Thoracic aorta (tissue), 2 donors: ENCODE measurements around the gene CBLB. TPM values are rescaled to one million over a fixed set of nuclear protein-coding genes. Genes with fewer than 3 reads are reported as not detected.

ENCODE experiments used
- ATAC-seq: fragments of 150-250 bp; one replicate; pipeline ENCODE4 v1.8.0; 2017; ENCODE audit warnings: low read depth; ENCODE audit not compliant: insufficient number of reproducible peaks, low FRiP score
- DNase-seq: peaks from one replicate; pipeline ENCODE4 v3.0.0-alpha.2; 2020; ENCODE audit warnings: low spot score
- H3K27ac ChIP-seq, 2 donors: fragments of 200-600 bp; sonication (generic); 1 replicate in 1 of 2; 2 replicates in 1 of 2; pipeline ENCODE4 v1.5.1; 2016; ENCODE audit warnings: mild to moderate bottlenecking in 2 of 2, moderate library complexity in 2 of 2
- H3K27me3 ChIP-seq: fragments of 200-600 bp; sonication (generic); replicated peaks from 2 replicates; pipeline ENCODE4 v1.6.0; 2016; ENCODE audit warnings: mild to moderate bottlenecking; ENCODE audit not compliant: insufficient read depth
- H3K36me3 ChIP-seq: fragments of 200-600 bp; sonication (generic); one replicate; pipeline ENCODE4 v1.5.1; 2016
- H3K4me1 ChIP-seq, 2 donors: fragments of 200-600 bp; sonication (generic); 1 replicate in 1 of 2; 2 replicates in 1 of 2; pipeline versions ENCODE4 v1.5.1 to v1.6.0; 2016; ENCODE audit warnings: low read depth in 2 of 2, mild to moderate bottlenecking in 1 of 2; ENCODE audit not compliant: control insufficient read depth in 1 of 2
- H3K4me3 ChIP-seq: fragments of 200-600 bp; sonication (generic); 2 replicates; pipeline ENCODE4 v1.5.1; 2016; ENCODE audit warnings: mild to moderate bottlenecking
- H3K9me3 ChIP-seq: fragments of 200-600 bp; sonication (generic); 2 replicates; pipeline ENCODE4 v1.5.1; 2016
- total RNA-seq, 2 donors: library from RNA; depleted of rRNA; stranded (reverse); fragments of >200 nt; gene quantifications; one replicate each; pipeline versions ENCODE4 v1.1.0 to v1.2.3, GENCODE V29; 2016
- TF ChIP-seq, protein P1 (sequence below): fragments of 200-600 bp; sonication (generic); IDR thresholded peaks from one replicate; pipeline ENCODE4 v1.5.1; 2019; ENCODE audit warnings: antibody characterized with exemption

CBLB gene
- 100 to 1,000 TPM in 1 of 2 donors, 10 to 100 TPM in 1; 51.0 to 145 TPM for total RNA-seq

DNA sequence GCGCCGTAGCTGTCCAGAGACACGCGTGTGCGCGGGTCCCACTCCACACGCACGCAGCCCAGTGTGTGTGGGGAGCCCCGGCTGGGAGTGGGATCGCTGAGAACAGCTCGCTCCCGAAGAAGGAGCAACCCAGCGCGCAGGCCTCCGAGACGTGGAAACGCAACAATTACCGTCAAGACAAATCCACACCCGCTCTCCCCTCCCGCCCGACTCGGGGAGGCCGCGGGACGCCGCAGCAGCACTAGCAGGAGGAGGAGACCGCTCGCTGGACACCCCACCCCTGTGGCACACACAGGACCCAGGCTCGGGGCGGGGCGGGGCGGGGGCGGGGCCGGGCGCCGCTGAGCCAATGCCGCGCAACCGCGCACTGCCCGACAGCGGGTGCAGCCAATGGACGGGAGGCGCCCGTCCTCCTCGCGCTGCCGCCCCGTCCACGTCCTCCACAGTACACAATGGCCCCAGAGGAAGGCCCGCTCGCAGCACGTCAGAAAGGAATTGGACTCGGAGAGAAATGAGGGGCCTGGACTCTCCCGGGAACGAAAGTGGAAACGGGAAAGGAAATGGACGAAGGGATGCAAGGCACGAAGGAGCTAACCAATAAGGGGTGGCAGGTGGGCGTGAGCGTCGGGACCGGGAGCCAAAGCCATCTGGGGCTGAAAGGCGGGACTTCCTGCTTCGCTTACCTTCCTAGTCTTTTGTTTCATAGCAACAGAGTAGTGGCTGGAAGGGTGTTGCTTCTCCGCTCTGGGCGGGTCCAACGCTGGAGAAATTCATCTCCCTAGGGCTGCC, at the start of gene CBLB:
Gene CBLB (minus strand): TSS at position 271 of the 789 bp plus-strand sequence. CDS start 1,435 bp downstream, outside the sequence.
- peak; percentile 80 for DNase-seq
- peak within 1 kb of the TSS; percentile 97 for H3K4me3 ChIP-seq
- H3K27me3 ChIP-seq, result no peaks in the 10 kb centered on the region
- no peaks in the 10 kb centered on the region for H3K36me3 ChIP-seq
- peak; percentile 91 for ATAC-seq
- peaks cover 25 to 37% of the 10 kb centered on the region in 2 donors for H3K4me1 ChIP-seq
- TF ChIP-seq, protein P1, sequence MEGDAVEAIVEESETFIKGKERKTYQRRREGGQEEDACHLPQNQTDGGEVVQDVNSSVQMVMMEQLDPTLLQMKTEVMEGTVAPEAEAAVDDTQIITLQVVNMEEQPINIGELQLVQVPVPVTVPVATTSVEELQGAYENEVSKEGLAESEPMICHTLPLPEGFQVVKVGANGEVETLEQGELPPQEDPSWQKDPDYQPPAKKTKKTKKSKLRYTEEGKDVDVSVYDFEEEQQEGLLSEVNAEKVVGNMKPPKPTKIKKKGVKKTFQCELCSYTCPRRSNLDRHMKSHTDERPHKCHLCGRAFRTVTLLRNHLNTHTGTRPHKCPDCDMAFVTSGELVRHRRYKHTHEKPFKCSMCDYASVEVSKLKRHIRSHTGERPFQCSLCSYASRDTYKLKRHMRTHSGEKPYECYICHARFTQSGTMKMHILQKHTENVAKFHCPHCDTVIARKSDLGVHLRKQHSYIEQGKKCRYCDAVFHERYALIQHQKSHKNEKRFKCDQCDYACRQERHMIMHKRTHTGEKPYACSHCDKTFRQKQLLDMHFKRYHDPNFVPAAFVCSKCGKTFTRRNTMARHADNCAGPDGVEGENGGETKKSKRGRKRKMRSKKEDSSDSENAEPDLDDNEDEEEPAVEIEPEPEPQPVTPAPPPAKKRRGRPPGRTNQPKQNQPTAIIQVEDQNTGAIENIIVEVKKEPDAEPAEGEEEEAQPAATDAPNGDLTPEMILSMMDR, result no peak
- peak within 1 kb of the TSS; percentile 95 to 99 for H3K27ac ChIP-seq
- no peaks in the 10 kb centered on the region for H3K9me3 ChIP-seq

DNA sequence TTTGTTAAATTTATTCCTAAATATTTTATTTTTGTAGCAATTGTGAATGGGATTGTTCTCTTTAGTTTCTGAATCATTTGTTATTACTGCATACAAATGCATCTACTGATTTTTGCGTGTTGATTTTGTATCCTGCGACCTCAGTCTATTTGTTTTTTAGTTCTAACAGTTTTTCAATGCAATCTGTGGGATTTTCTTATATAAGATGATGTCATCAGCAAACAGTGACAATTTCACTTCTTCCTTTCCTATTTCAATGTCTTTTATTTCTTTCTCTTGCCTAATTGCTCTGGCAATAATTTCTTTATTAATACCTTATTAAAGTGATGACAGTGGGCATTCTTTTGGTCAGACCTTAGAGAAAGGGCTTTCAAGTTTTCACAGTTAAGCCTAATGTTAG, 48.0 kb upstream of the CBLB start:
- Histone ChIP-seq H3K4me3 (no peak overlapping the region), H3K4me1 (no peaks in the 10 kb centered on the region), H3K36me3 (no peaks in the 10 kb centered on the region), H3K27ac (no peak overlapping the region), H3K27me3 (no peaks in the 10 kb centered on the region), H3K9me3 (no peaks in the 10 kb centered on the region)
- TF ChIP-seq, protein P1, result no peak
- DNase-seq (no peak), ATAC-seq (no peak)

DNA sequence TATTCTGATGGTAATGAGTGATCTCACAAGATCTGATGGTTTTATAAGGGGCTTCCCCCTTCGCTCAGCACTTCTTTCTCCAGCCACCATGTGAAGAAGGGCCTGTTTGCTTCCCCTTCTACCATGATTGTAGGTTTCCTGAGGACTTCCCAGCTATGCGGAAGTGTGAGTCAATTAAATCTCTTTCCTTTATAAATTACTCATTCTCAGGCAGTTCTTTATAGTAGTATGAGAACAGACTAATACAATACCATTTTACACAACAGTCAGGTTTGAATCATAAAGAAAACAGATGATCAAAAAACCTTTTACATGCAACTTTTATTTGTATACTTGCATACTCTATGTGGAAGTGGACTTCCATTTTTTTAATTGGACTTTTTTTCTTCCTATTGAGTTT, 46.7 kb upstream of the CBLB start:
- Histone ChIP-seq H3K9me3 (no peaks in the 10 kb centered on the region), H3K4me3 (no peak overlapping the region), H3K27ac (no peak overlapping the region), H3K4me1 (no peaks in the 10 kb centered on the region), H3K27me3 (no peaks in the 10 kb centered on the region), H3K36me3 (no peaks in the 10 kb centered on the region)
- TF ChIP-seq, protein P1, result no peak
- no peak for ATAC-seq
- no peak for DNase-seq

DNA sequence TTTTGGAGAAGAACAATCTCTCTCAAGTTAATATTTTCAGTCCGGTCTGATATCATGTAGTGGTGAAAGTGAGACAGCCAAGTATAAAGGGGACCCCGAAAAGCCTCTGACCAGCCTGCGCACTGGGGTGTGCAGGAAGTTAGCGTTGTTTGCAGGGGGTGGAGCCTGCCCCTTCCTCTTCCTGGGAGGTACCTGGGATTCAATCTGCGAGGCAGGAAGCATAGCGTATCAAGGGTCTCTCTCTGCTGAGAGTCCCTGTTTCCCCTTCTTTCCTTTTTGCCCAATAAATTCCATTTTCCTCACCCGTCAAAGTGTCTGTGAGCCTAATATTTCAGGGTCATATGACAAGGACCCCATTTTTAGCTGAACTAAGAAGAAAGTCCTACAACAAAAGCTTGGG, 44.8 kb upstream of the CBLB start:
- no peaks in the 10 kb centered on the region for H3K36me3 ChIP-seq
- H3K27me3 ChIP-seq, result no peaks in the 10 kb centered on the region
- ATAC-seq, result no peak
- H3K4me1 ChIP-seq, result no peaks in the 10 kb centered on the region
- no peak overlapping the region for H3K27ac ChIP-seq
- TF ChIP-seq, protein P1, result no peak
- no peak for DNase-seq
- no peak overlapping the region for H3K4me3 ChIP-seq
- H3K9me3 ChIP-seq, result no peaks in the 10 kb centered on the region

DNA sequence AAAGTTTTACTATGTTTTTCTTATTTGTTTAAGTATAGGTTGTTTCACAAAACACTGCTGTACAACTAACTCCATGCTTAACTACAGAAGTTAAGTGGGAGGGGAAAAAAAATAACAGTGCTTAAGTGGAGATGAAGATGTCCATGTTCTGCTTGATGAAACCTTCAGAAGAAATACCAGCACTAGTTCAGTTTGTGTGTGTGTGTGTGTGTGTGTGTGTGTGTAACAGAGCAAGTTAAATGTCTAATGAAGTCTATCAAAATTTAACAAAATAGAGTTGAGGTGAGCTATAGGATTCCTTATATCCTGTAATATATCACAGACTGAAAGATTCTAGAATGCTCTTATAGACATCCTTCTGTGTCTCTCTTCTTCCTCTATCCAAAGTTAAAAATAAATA, 44.1 kb upstream of the CBLB start:
- no peak for ATAC-seq
- TF ChIP-seq, protein P1, result no peak
- Histone ChIP-seq H3K27ac (no peak overlapping the region), H3K27me3 (no peaks in the 10 kb centered on the region), H3K9me3 (no peaks in the 10 kb centered on the region), H3K36me3 (no peaks in the 10 kb centered on the region), H3K4me1 (peaks cover 0 to 2% of the 10 kb centered on the region in 2 donors), H3K4me3 (no peak overlapping the region)
- no peak for DNase-seq
